Measurements from ENCODE around the gene RPS15.

RPS15 gene

DNA sequence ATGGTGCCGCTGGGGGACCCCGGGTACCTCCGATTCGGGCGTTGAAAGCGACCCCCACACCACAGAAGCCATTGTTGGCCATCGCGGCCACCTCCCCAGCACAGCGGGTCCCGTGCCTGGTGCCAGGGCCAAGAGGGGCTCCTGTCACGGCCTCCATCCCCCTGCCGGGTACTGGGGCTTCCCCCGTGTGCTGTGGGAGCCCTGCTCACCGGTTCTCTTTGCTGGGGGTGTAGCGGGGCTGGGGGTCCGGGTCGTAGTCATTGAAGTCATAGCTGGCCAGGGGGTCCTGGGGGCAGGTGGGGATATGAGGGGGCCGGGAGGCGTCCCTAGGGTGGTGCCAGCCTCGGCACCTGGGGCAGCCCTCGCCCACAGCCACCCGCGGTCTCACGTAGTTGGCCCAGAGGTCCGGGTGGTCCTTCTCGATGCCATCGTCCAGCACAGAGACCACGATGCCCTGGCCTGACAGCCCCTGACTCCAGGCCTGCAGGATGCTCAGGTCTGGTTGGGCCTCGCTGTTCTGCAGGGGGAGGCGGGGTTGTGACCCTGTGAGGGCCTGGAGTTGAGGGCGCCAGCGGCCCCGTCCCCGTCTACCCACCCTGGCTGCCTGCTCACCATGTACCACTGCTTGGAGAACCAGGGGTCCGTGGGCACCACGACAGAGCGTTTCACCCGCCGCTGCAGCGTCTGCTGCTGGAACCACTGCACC is 49.5 kb downstream of the RPS15 start:
- DNase-seq, result no peak

DNA sequence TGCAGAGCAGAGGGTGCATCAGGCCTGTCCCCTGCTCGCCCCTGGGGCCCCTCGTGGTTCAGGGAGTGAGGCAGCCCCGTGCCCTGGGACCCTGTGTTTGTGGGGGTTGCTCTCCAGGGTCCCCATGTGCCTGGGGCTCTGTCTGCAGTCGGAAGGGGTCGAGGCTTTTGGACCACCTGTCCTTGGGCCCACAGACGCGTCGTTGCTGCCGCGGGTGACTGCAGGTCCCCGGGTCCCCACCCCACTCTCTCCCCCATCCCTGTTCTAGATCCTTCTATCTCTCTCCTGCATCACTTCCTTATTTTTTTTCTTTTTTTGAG is 50.0 kb downstream of the RPS15 start:
- no peak for DNase-seq

DNA sequence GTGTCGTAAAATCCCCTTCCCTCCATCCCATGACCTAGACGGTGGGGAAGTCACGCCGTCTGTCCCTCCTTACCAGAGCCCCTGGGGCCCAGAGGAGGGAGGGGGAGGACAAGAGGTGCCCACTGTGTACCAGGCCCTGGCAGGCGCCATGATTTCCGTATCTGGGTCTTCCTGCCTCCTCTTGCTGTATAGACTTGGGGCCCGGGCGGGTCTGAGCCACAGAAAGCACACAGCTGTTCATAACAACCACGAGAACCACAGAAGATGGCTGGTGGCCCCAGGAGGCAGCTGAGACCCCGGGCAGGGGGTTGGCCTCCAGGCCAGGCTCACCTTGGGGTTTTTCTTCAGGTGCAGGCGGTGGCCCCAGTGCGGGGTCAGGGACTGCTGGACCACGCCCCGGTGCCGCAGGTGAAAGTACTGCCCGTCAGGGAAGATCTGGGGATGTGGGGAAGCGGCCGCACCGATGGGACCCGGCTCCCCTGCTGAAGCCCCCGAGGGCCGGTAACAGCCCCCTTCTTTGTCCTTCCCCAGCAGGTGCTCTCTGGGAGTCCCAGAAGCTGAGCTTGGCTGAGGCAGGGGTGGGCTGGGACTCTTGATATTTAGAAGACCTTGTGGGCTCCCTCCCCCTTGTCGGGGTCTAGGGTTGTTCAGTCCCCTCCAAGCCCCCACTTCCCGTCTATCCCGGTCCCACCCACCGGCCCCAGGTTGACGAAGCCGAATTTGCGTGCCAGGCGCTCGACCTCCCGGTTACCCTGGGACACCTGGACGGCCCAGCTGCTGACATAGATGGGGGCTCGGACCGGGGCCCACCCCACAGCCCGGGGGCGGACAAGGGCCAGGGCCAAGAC is 51.5 kb downstream of the RPS15 start:
- DNase-seq, result no peak
